Measurements from ENCODE around the gene METAP1D. TPM values are rescaled to one million over a fixed set of nuclear protein-coding genes. Genes with fewer than 3 reads are reported as not detected.

The METAP1D gene
- total and polyA plus RNA-seq, 2 donors (not counting 3 experiments of a cell fraction or from before 2014, with no cell fraction given), result 4.2 to 8.1 TPM

DNA sequence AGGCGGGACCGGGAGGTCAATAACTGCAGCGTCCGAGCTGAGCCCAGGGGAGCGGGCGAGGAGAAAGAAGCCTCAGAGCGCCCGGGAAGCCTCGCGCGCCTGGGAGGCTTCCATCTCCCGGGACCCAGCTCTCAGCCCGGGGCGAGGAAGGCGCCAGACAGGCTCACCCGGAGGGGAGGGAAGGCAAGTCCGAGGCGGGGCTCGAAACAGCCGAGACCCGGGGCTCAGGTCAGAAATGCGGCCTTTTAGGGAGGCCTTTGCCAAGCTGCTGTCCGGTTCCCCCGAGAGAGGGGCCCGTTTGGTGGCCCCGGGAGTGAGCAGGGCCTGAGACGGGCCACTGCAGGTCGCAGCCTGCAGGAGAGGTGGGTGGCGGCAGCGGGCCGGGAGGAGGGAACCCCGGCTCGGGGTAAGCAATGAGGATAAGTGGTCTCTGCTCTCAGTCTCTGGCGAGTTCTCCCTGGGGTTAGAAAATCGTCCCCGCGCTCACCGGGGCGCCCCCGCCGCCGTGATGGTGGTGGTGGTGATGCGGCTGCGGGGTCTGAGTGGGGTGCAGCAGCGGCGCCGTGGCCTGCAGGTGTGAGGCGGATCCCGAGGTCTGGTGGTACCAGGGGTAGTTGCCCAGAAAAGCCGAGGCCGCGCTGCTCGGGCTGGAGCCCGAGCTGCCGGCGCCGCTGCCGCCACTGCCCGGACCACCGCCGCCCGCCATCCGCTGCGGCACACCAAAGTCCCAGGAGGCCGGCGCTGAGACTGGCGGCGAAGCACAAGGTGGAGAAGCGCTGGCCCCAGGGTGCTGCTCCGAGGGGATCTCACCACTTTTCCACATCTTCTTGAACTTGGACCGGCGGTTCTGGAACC lies 100.6 kb downstream of the METAP1D start:
- no peak overlapping the region for H3K4me3 ChIP-seq (replicated peaks in 1 of 3; ENCODE audit: insufficient read depth in 1 of 3, low read depth in 1 of 3, low read length in 3 of 3)

DNA sequence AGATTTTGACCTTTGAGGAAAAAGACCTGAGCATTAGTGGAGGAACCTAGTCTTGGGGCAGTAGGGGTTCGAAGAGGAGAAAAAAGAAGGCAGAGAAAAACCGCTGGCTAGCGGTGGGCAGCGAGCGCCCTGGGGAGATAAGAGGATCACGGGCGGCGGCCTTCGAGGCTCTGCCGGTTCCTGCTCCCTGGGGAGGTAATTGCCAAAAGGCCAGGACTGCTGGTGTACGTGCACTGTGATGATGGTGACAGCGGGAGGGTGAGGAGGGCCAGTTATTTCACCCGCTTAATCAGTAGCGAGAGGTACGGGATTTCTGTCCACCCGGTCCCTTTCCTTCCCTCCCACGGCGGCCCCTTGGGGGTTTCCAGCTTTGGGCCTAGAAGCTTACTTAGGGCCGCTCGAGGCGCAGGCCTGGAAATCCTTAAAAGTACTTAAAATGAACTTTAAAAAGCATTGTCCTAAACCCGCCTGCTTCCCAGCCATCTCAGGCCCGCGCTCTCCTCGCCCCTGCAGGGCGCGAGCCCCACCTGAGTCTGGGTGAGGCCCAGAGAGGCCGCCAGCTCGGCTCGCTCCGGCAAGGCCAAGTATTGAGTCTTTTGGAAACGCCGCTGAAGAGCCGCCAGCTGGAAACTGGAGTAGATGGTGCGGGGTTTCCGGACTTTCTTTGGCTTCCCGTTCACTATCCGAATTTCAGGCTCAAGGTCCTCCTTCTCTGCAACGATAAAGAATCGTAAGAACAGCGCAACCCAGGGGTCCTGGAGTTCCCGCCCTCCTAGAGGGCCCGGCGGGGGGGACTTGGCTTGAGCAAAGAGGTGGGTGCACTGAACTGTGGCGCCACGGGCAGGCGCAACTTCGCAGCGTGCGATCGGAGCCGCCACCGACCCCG lies 101.4 kb downstream of the METAP1D start:
- FAIRE-seq (no peak), DNase-seq (ENCODE audit: low read depth, low spot score) (no peak)
- no TSS peak for BruUV-seq (replicated peaks)
- dilution Hi-C loops (cut with MboI; ENCODE audit: extremely low pct_ligation_motif_present, low sequenced_read_pairs) (no loop called here), intact Hi-C loops (cut with micrococcal nuclease) (loop anchor here (5.0 to 10.0 kb wide), 3 partner anchors 206 to 1126 kb away; partner anchors contain the start of genes DYNC1I2 and SLC25A12)
- CTCF ChIA-PET, result interaction anchor here (1.3 to 8.6 kb wide), 5 partner anchors 15 to 396 kb away, joined by 3 to 193 read pairs (median 8); partner anchors contain the start of gene DLX1
- H3K27me3 ChIP-seq (ENCODE audit: control insufficient read depth in 2 of 2, insufficient read depth in 2 of 2, low read length in 2 of 2), result peaks cover 37 to 69% of the 10 kb centered on the region in 2 experiments
- no peak overlapping the region for H2AFZ ChIP-seq (ENCODE audit: low read depth, low read length)
- no peaks in the 10 kb centered on the region for H4K20me1 ChIP-seq (replicated peaks; ENCODE audit: control insufficient read depth, extremely low read depth, insufficient read depth, low read length)
- peaks cover 42% of the 10 kb centered on the region for H3K4me1 ChIP-seq (ENCODE audit: control insufficient read depth, extremely low read depth, insufficient read depth, low read length)
- H3K9ac ChIP-seq (replicated peaks; ENCODE audit: extremely low read depth, insufficient read depth, low read length), result no peak overlapping the region
- H3K4me2 ChIP-seq (ENCODE audit: insufficient read depth, low read length), result no peak overlapping the region
- no peaks in the 10 kb centered on the region for H3K36me3 ChIP-seq (ENCODE audit: control insufficient read depth in 2 of 2, extremely low read depth in 1 of 2, insufficient read depth in 2 of 2, low read length in 2 of 2)
- POLR2A ChIA-PET, result no interaction called here
- H3K9me3 ChIP-seq (replicated peaks; ENCODE audit: control insufficient read depth, insufficient read depth, low read length), result no peaks in the 10 kb centered on the region
- H3K9me1 ChIP-seq (replicated peaks; ENCODE audit: control insufficient read depth, extremely low read depth, insufficient read depth, low read length), result no peaks in the 10 kb centered on the region
- no peak overlapping the region for H3K4me3 ChIP-seq (replicated peaks in 1 of 3; ENCODE audit: insufficient read depth in 1 of 3, low read depth in 1 of 3, low read length in 3 of 3)
- H3K79me2 ChIP-seq (ENCODE audit: control insufficient read depth, insufficient read depth, low read length), result no peaks in the 10 kb centered on the region
- TF ChIP-seq GATA2 (IDR thresholded peaks at IDR 0.05; ENCODE audit: insufficient read depth, insufficient read length, low read depth, low read length), result no peak
- TF ChIP-seq EZH2 (IDR thresholded peaks at IDR 0.05; ENCODE audit: borderline replicate concordance, low read depth, low read length, severe bottlenecking), result peak; percentile 92
- no peak overlapping the region for H3K27ac ChIP-seq (ENCODE audit: insufficient read depth, low read depth, low read length)

More for the DNA sequence above, 100.6 kb downstream of the METAP1D start:
- BruUV-seq (replicated peaks), result no TSS peak
- DNase-seq (ENCODE audit: low read depth, low spot score), result no peak
- H3K36me3 ChIP-seq (ENCODE audit: control insufficient read depth in 2 of 2, extremely low read depth in 1 of 2, insufficient read depth in 2 of 2, low read length in 2 of 2), result no peaks in the 10 kb centered on the region
- dilution Hi-C loops (cut with MboI; ENCODE audit: extremely low pct_ligation_motif_present, low sequenced_read_pairs), result no loop called here
- peaks cover 35 to 69% of the 10 kb centered on the region in 2 experiments for H3K27me3 ChIP-seq (ENCODE audit: control insufficient read depth in 2 of 2, insufficient read depth in 2 of 2, low read length in 2 of 2)
- no peaks in the 10 kb centered on the region for H3K9me1 ChIP-seq (replicated peaks; ENCODE audit: control insufficient read depth, extremely low read depth, insufficient read depth, low read length)
- no peaks in the 10 kb centered on the region for H3K79me2 ChIP-seq (ENCODE audit: control insufficient read depth, insufficient read depth, low read length)
- no peak overlapping the region for H3K27ac ChIP-seq (ENCODE audit: insufficient read depth, low read depth, low read length)
- peaks cover 43% of the 10 kb centered on the region for H3K4me1 ChIP-seq (ENCODE audit: control insufficient read depth, extremely low read depth, insufficient read depth, low read length)
- POLR2A ChIA-PET, result interaction anchor here (0.6 kb wide), 1 partner anchor 90 kb away, joined by 4 read pairs; no protein-coding TSS in a partner anchor
- no peaks in the 10 kb centered on the region for H3K9me3 ChIP-seq (replicated peaks; ENCODE audit: control insufficient read depth, insufficient read depth, low read length)
- H3K9ac ChIP-seq (replicated peaks; ENCODE audit: extremely low read depth, insufficient read depth, low read length), result no peak overlapping the region
- no peak for FAIRE-seq
- TF ChIP-seq EZH2 (IDR thresholded peaks at IDR 0.05; ENCODE audit: borderline replicate concordance, low read depth, low read length, severe bottlenecking), result peak; percentile 91
- no peak for TF ChIP-seq JUN (IDR thresholded peaks at IDR 0.05; ENCODE audit: borderline replicate concordance, insufficient read depth, insufficient read length, low read depth)
- TF ChIP-seq POLR2AphosphoS5 (IDR thresholded peaks at IDR 0.05; ENCODE audit: insufficient read depth, low read depth, low read length), result no peak
- CTCF ChIA-PET, result interaction anchor here (1.6 to 8.6 kb wide), 4 partner anchors 13 to 395 kb away, joined by 3 to 193 read pairs (median 6); partner anchors contain the start of gene DLX1
- no peaks in the 10 kb centered on the region for H4K20me1 ChIP-seq (replicated peaks; ENCODE audit: control insufficient read depth, extremely low read depth, insufficient read depth, low read length)
- intact Hi-C loops (cut with micrococcal nuclease), result loop anchor here (5.0 to 10.0 kb wide), 3 partner anchors 206 to 1126 kb away; partner anchors contain the start of genes DYNC1I2 and SLC25A12
- H3K4me2 ChIP-seq (ENCODE audit: insufficient read depth, low read length), result no peak overlapping the region
- H2AFZ ChIP-seq (ENCODE audit: low read depth, low read length), result no peak overlapping the region

Measured in endothelial cell of umbilical vein (primary cell).